Keratinocyte (primary cell): ENCODE data around the gene NT5M. TPM values are rescaled to one million over a fixed set of nuclear protein-coding genes. Genes with fewer than 3 reads are reported as not detected.

Source experiments
- DNase-seq: peaks from one replicate; pipeline ENCODE4 v3.0.0-alpha.2; 2011; ENCODE audit warnings: low read depth, missing footprints, low spot score
- FAIRE-seq: peaks from 2 replicates; lab custom pipeline; 2011; peaks lifted over from hg19 to GRCh38; lab: Jason Lieb, UNC
- H2AFZ ChIP-seq: 2 replicates; pipeline ENCODE4 v1.6.0; 2012; ENCODE audit warnings: low read length, control low read depth, inconsistent platforms; ENCODE audit not compliant: control insufficient read depth
- H3K27ac ChIP-seq: 2 replicates; pipeline ENCODE4 v1.5.1; 2011; ENCODE audit warnings: low read length; ENCODE audit not compliant: control insufficient read depth, insufficient read depth
- H3K27me3 ChIP-seq: 3 replicates; pipeline ENCODE4 v1.6.0; 2011; ENCODE audit warnings: low read length; ENCODE audit not compliant: control insufficient read depth, insufficient read depth; ENCODE audit errors: extremely low read depth
- H3K36me3 ChIP-seq, 2 experiments: 2 replicates in 1 of 2; 3 replicates in 1 of 2; pipeline ENCODE4 v1.5.1; 2011; ENCODE audit warnings: low read length in 2 of 2, mild to moderate bottlenecking in 1 of 2; ENCODE audit not compliant: control insufficient read depth in 2 of 2, insufficient read depth in 2 of 2; ENCODE audit errors: extremely low read depth in 1 of 2
- H3K4me1 ChIP-seq: 3 replicates; pipeline ENCODE4 v1.5.1; 2011; ENCODE audit warnings: low read length; ENCODE audit not compliant: control insufficient read depth, insufficient read depth; ENCODE audit errors: extremely low read depth
- H3K4me2 ChIP-seq: 3 replicates; pipeline ENCODE4 v1.6.0; 2011; ENCODE audit warnings: low read depth, low read length; ENCODE audit not compliant: control insufficient read depth, insufficient read depth; ENCODE audit errors: extremely low read depth
- H3K4me3 ChIP-seq, 3 experiments: fragments of 200-600 bp in 1 of 3; sonication (generic) in 1 of 3; 2 replicates in 2 of 3; 3 replicates in 1 of 3; pipeline ENCODE4 v1.5.1; 2011 to 2016; ENCODE audit warnings: low read length in 3 of 3, mild to moderate bottlenecking in 3 of 3, control low read depth in 2 of 3, inconsistent platforms in 1 of 3, low read depth in 1 of 3, mixed read lengths in 1 of 3, mixed run types in 1 of 3, moderate library complexity in 1 of 3; ENCODE audit not compliant: control insufficient read depth in 2 of 3, insufficient read depth in 2 of 3; ENCODE audit errors: extremely low read depth in 1 of 3
- H3K79me2 ChIP-seq: 2 replicates; pipeline ENCODE4 v1.6.0; 2012; ENCODE audit warnings: low read length; ENCODE audit not compliant: control insufficient read depth, insufficient read depth
- H3K9ac ChIP-seq: 3 replicates; pipeline ENCODE4 v1.6.0; 2011; ENCODE audit warnings: low read length; ENCODE audit not compliant: control insufficient read depth, insufficient read depth; ENCODE audit errors: extremely low read depth
- H3K9me1 ChIP-seq: 3 replicates; pipeline ENCODE4 v1.6.0; 2011; ENCODE audit warnings: low read length; ENCODE audit not compliant: control insufficient read depth, insufficient read depth; ENCODE audit errors: extremely low read depth
- H3K9me3 ChIP-seq: 2 replicates; pipeline ENCODE4 v1.5.1; 2012; ENCODE audit warnings: low read depth, low read length; ENCODE audit not compliant: control insufficient read depth
- H4K20me1 ChIP-seq: 3 replicates; pipeline ENCODE4 v1.6.0; 2011; ENCODE audit warnings: low read length; ENCODE audit not compliant: control insufficient read depth, insufficient read depth; ENCODE audit errors: extremely low read depth
- EZH2 ChIP-seq: IDR thresholded peaks from one replicate; pipeline ENCODE4 v1.6.1; 2012; ENCODE audit warnings: inconsistent platforms, mild to moderate bottlenecking, low read length, moderate library complexity
- dilution Hi-C: fragments of 300-500 bp; cut with MboI; formaldehyde crosslinking; loops from one replicate; pipeline ENCODE4 v1.7.0; 2020; ENCODE audit warnings: low sequenced_read_pairs; ENCODE audit not compliant: extremely low pct_ligation_motif_present
- polyA plus RNA-seq, 5 experiments: library from polyadenylated mRNA; depleted of rRNA in 3 of 5; stranded (reverse) in 3 of 5; stranded (forward) in 1 of 5; unstranded in 1 of 5; fragments of >200 nt; gene quantifications; 1 replicate in 1 of 5; 2 replicates in 3 of 5; 3 replicates in 1 of 5; pipeline versions ENCODE4 v1.2.1 to v1.2.3, GENCODE V29; 2011 to 2012; ENCODE audit warnings: missing spikeins in 2 of 5, low read depth in 1 of 5, low replicate concordance in 1 of 5
- TF ChIP-seq, protein P1 (sequence below), 3 experiments: IDR thresholded peaks in 1 of 3; conservative IDR thresholded peaks in 1 of 3; optimal IDR thresholded peaks in 1 of 3; 2 replicates in 2 of 3; 3 replicates in 1 of 3; pipeline versions ENCODE3 to v1.5.1; 2011; ENCODE audit warnings: low read length in 3 of 3, mild to moderate bottlenecking in 3 of 3, moderate library complexity in 2 of 3, control low read depth in 1 of 3, inconsistent platforms in 1 of 3; ENCODE audit not compliant: insufficient read depth in 2 of 3; ENCODE audit errors: extremely low read depth in 1 of 3

NT5M gene
- polyA plus RNA-seq, 1 donor (not counting 4 experiments of a cell fraction or from before 2014, with no cell fraction given): 0.16 TPM

- no peak for TF ChIP-seq EZH2
- TF ChIP-seq, protein P1, sequence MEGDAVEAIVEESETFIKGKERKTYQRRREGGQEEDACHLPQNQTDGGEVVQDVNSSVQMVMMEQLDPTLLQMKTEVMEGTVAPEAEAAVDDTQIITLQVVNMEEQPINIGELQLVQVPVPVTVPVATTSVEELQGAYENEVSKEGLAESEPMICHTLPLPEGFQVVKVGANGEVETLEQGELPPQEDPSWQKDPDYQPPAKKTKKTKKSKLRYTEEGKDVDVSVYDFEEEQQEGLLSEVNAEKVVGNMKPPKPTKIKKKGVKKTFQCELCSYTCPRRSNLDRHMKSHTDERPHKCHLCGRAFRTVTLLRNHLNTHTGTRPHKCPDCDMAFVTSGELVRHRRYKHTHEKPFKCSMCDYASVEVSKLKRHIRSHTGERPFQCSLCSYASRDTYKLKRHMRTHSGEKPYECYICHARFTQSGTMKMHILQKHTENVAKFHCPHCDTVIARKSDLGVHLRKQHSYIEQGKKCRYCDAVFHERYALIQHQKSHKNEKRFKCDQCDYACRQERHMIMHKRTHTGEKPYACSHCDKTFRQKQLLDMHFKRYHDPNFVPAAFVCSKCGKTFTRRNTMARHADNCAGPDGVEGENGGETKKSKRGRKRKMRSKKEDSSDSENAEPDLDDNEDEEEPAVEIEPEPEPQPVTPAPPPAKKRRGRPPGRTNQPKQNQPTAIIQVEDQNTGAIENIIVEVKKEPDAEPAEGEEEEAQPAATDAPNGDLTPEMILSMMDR (optimal IDR thresholded peaks at IDR 0.05 in 1 of 3, IDR thresholded peaks at IDR 0.05 in 1 of 3, conservative IDR thresholded peaks at IDR 0.05 in 1 of 3; ENCODE audit: extremely low read depth in 1 of 3, insufficient read depth in 2 of 3, low read length in 3 of 3): no peak
- dilution Hi-C loops: no loop called here
- Histone ChIP-seq H3K9ac (no peak overlapping the region), H3K9me3 (no peaks in the 10 kb centered on the region), H3K4me2 (no peak overlapping the region), H3K9me1 (no peaks in the 10 kb centered on the region), H2AFZ (no peak overlapping the region), H3K27ac (no peak overlapping the region), H3K4me3 (no peak overlapping the region), H4K20me1 (no peaks in the 10 kb centered on the region), H3K4me1 (no peaks in the 10 kb centered on the region), H3K79me2 (no peaks in the 10 kb centered on the region), H3K36me3 (no peaks in the 10 kb centered on the region), H3K27me3 (peaks cover 16% of the 10 kb centered on the region)
- FAIRE-seq (no peak), DNase-seq (no peak)
Measured at GRCh38 chr17:17343160-17343735, 40.1 kb downstream of the NT5M start.

GRCh38 chr17:17343896-17344506 lies 40.8 kb downstream of the NT5M start:
- Histone ChIP-seq H3K4me1 (no peaks in the 10 kb centered on the region), H3K9me1 (no peaks in the 10 kb centered on the region), H3K9me3 (no peaks in the 10 kb centered on the region), H3K79me2 (no peaks in the 10 kb centered on the region), H3K9ac (no peak overlapping the region), H3K27me3 (peaks cover 23% of the 10 kb centered on the region), H3K4me2 (no peak overlapping the region), H3K27ac (no peak overlapping the region), H2AFZ (no peak overlapping the region), H3K36me3 (no peaks in the 10 kb centered on the region), H4K20me1 (no peaks in the 10 kb centered on the region), H3K4me3 (no peak overlapping the region)
- no peak for FAIRE-seq
- TF ChIP-seq EZH2: no peak
- TF ChIP-seq, protein P1 (optimal IDR thresholded peaks at IDR 0.05 in 1 of 3, IDR thresholded peaks at IDR 0.05 in 1 of 3, conservative IDR thresholded peaks at IDR 0.05 in 1 of 3; ENCODE audit: extremely low read depth in 1 of 3, insufficient read depth in 2 of 3, low read length in 3 of 3): no peak
- dilution Hi-C loops: no loop called here
- no peak for DNase-seq
